Ovary (tissue), 9 donors: Measurements from ENCODE around the gene SEC61B. TPM values are rescaled to one million over a fixed set of nuclear protein-coding genes. Genes with fewer than 3 reads are reported as not detected.

Source experiments
- DNase-seq, 5 donors: peaks; one replicate each; pipeline ENCODE4 v3.0.0-alpha.2; 2019 to 2020
- H3K27ac ChIP-seq, 2 donors: fragments of 200-600 bp; one replicate each; pipeline versions ENCODE4 v1.5.1 to v1.8.0; 2019 to 2022
- H3K27me3 ChIP-seq: fragments of 200-600 bp; one replicate; pipeline ENCODE4 v1.8.0; 2022
- H3K36me3 ChIP-seq: fragments of 200-600 bp; sonication (generic); one replicate; pipeline ENCODE4 v1.5.1; 2019
- H3K4me1 ChIP-seq: one replicate; pipeline ENCODE4 v1.8.1; 2013; ENCODE audit warnings: mild to moderate bottlenecking, moderate library complexity; ENCODE audit not compliant: insufficient read depth
- H3K4me3 ChIP-seq: fragments of 200-600 bp; sonication (generic); one replicate; pipeline ENCODE4 v1.5.1; 2017
- H3K9me3 ChIP-seq, 2 donors: fragments of 200-600 bp in 1 of 2; sonication (generic) in 1 of 2; one replicate each; pipeline versions ENCODE4 v1.5.1 to v1.8.1; 2013 to 2019; ENCODE audit warnings: mild to moderate bottlenecking in 1 of 2, moderate library complexity in 1 of 2
- CTCF ChIP-seq, 3 donors: fragments of 450-650 bp in 2 of 3; fragments of 200-600 bp in 1 of 3; IDR thresholded peaks; one replicate each; pipeline versions ENCODE4 v1.5.1 to v1.8.0; 2016 to 2022; ENCODE audit warnings: antibody characterized with exemption in 3 of 3, mild to moderate bottlenecking in 1 of 3
- EP300 ChIP-seq: sonication (generic); formaldehyde crosslinking; IDR thresholded peaks from one replicate; pipeline ENCODE4 v1.6.1; 2017; ENCODE audit warnings: antibody characterized with exemption
- POLR2A ChIP-seq: fragments of 450-650 bp; IDR thresholded peaks from one replicate; pipeline ENCODE4 v1.6.1; 2017; ENCODE audit warnings: antibody characterized with exemption, mild to moderate bottlenecking, moderate library complexity
- WGBS, 3 donors: extraction: QIAGEN DNeasy Blood & Tissue Kit in 1 of 3; methylation state at CpG; one replicate each; pipeline versions ENCODE4 v1.1.5 to v1.1.7; 2013 to 2017; 5-methylcytosine and 5-hydroxymethylcytosine counted together
- intact Hi-C, 4 donors: fragments of 100-400 bp; cut with DNase I; formaldehyde crosslinking; loops; one replicate each; pipeline versions ENCODE4 v1.11.0 to v1.15.1; 2022 to 2023
- polyA plus RNA-seq, 2 donors: library from polyadenylated mRNA; stranded (reverse); fragments of 200-250 nt in 1 of 2; fragments of 350-450 nt in 1 of 2; fragmentation: Illumina TruSeq in 1 of 2; extraction: RNeasy Lipid Tissue Mini Kit (QIAGEN cat#74804) in 1 of 2; gene quantifications; one replicate each; pipeline ENCODE4 v1.2.3, GENCODE V29; 2013 to 2014
- total RNA-seq, 7 donors: library from RNA; depleted of rRNA in 2 of 7; stranded (reverse); fragments of >200 nt in 2 of 7; fragmentation: NEBNext Ultra II Directional in 3 of 7; extraction: Animal tissue kit (Norgen Biotek cat#: 25700) in 3 of 7; gene quantifications; one replicate each; pipeline versions ENCODE4 v1.1.0 to v1.2.4, GENCODE V29; 2016 to 2023
- donor health status: DM: no; HTN: no; CAD: no; lungs with moderate emphysema.
- donor health status: DM: no; HTN: no; CAD: no.
- donor health status: Bipolar disorder and iron deficiency.
- donor health status: DM: yes; HTN: yes; CAD: no.
- donor health status: DM: no; HTN: no; CAD: no.
- donor health status: DM: yes; HTN: yes; CAD: no.

SEC61B gene
- total and polyA plus RNA-seq, 9 donors, result 80.1 to 196 (median 130) TPM

- no peaks in the 10 kb centered on the region for H3K4me1 ChIP-seq
- TF ChIP-seq EP300 (no peak), POLR2A (no peak), CTCF (IDR thresholded peaks at IDR 0.05) (no peak)
- no peaks in the 10 kb centered on the region for H3K36me3 ChIP-seq
- no peak overlapping the region for H3K27ac ChIP-seq
- DNase-seq, result no peak
- intact Hi-C loops, result no loop called here
- no peaks in the 10 kb centered on the region for H3K9me3 ChIP-seq
- WGBS, 3 donors, result 79 to 82% (median 79%) methylated on average over 15 of the region's 15 CpGs
- no peak overlapping the region for H3K4me3 ChIP-seq
- H3K27me3 ChIP-seq, result no peaks in the 10 kb centered on the region
These were observed 31.8 kb downstream of the SEC61B start for GRCh38 chr9:99253772-99254431.

- TF ChIP-seq POLR2A, result no peak
- TF ChIP-seq EP300, result no peak
- no peak for TF ChIP-seq CTCF (IDR thresholded peaks at IDR 0.05)
These were observed 33.6 kb downstream of the SEC61B start for GRCh38 chr9:99255651-99256050.

DNA sequence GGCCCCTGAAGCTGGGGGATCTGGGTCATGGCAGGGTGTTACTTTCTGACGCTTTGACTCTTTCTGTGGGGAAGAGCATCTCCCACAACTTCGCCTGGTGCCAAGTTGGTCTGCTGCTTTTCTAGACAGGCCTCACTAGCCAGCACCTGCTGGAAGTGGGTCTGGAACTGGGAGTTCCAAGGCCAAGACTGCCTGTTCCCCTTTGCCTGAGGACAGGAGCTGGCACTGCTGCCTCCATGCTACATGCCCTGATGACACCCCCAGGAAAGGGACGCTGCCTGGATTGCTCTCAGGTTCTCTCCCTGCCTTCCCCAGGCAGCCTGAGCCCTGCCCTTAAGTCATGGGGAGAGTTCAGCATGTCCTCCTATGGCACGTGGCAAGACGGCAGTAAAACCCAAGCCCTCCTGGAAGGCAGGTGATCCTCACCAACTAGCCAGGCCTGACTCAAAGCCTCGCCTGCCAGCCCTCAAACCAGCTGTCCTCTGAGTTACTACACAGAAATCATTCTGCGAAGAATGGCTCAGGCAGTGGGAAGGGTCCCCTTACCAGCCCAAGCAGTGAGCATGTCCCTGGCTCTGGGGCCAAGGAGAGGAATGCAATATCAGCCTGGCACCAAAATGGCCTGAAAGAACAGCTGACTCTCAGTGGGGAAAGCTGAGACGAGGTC lies 35.8 kb downstream of the SEC61B start:
- TF ChIP-seq POLR2A (no peak), CTCF (IDR thresholded peaks at IDR 0.05) (no peak), EP300 (no peak)
- no peaks in the 10 kb centered on the region for H3K36me3 ChIP-seq
- WGBS, 3 donors, result 93 to 94% (median 94%) methylated on average over 8 of the region's 8 CpGs
- no peak for DNase-seq
- H3K4me3 ChIP-seq, result no peak overlapping the region
- H3K27ac ChIP-seq, result peak overlapping the region in 1 of 2 donors; percentile 37
- H3K27me3 ChIP-seq, result no peaks in the 10 kb centered on the region
- intact Hi-C loops, result no loop called here
- H3K9me3 ChIP-seq, result no peaks in the 10 kb centered on the region
- H3K4me1 ChIP-seq, result peaks cover 4% of the 10 kb centered on the region

More at GRCh38 chr9:99255651-99256050, 33.6 kb downstream of the SEC61B start:
- H3K27me3 ChIP-seq, result no peaks in the 10 kb centered on the region
- intact Hi-C loops, result no loop called here
- H3K4me1 ChIP-seq, result peaks cover 4% of the 10 kb centered on the region
- H3K9me3 ChIP-seq, result no peaks in the 10 kb centered on the region
- H3K36me3 ChIP-seq, result no peaks in the 10 kb centered on the region
- no peak for DNase-seq
- WGBS, 3 donors, result 60 to 93% (median 85%) methylated on average over 1 of the region's 1 CpG
- no peak overlapping the region for H3K27ac ChIP-seq
- H3K4me3 ChIP-seq, result no peak overlapping the region

- Histone ChIP-seq H3K27me3 (no peaks in the 10 kb centered on the region), H3K9me3 (no peaks in the 10 kb centered on the region), H3K36me3 (no peaks in the 10 kb centered on the region), H3K27ac (peak overlapping the region; percentile 13 to 62), H3K4me1 (peaks cover 4% of the 10 kb centered on the region), H3K4me3 (peak overlapping the region; percentile 36)
- 2 to 4% (median 4%) methylated on average over 27 of the region's 27 CpGs for WGBS, 3 donors
- intact Hi-C loops, result no loop called here
- DNase-seq, result peak; percentile 74 to 85 (median 82)
- TF ChIP-seq EP300, result no peak
- TF ChIP-seq POLR2A, result no peak
- no peak for TF ChIP-seq CTCF (IDR thresholded peaks at IDR 0.05)
These were observed 37.3 kb downstream of the SEC61B start for GRCh38 chr9:99259231-99259918.
